ENCODE results near the gene NFATC1.

The NFATC1 gene

GRCh38 chr18:79395761-79396404 lies at the start of gene NFATC1:
NFATC1 (plus strand) TSS chr18:79395930; CDS start chr18:79396225, 295 bp downstream.
- H3K9ac ChIP-seq (ENCODE audit: low read length): peak within 1 kb of the TSS; percentile 86
- H3K9me3 ChIP-seq (ENCODE audit: insufficient read depth, low read length): no peaks in the 10 kb centered on the region
- peak within 1 kb of the TSS; percentile 96 for H3K4me2 ChIP-seq (ENCODE audit: low read length)
- H3K4me3 ChIP-seq (ENCODE audit: low read length): peak within 1 kb of the TSS; percentile 79
- peaks cover 13% of the 10 kb centered on the region for H4K20me1 ChIP-seq (ENCODE audit: insufficient read depth, low read length)
- H3K36me3 ChIP-seq (replicated peaks; ENCODE audit: low read depth, low read length): peaks cover 21% of the 10 kb centered on the region
- H3K4me1 ChIP-seq (ENCODE audit: low read length): peaks cover 39% of the 10 kb centered on the region
- peaks cover 36% of the 10 kb centered on the region for H3K79me2 ChIP-seq (ENCODE audit: low read length)
- TF ChIP-seq EZH2phosphoT487 (IDR thresholded peaks at IDR 0.05; ENCODE audit: low read depth): no peak
- no peak for TF ChIP-seq CTCF (IDR thresholded peaks at IDR 0.05; ENCODE audit: low read depth, low read length)
- H3K27me3 ChIP-seq (ENCODE audit: low read depth, low read length): no peaks in the 10 kb centered on the region
- H2AFZ ChIP-seq (ENCODE audit: low read depth, low read length): peak within 1 kb of the TSS; percentile 43; the same call in 1 of the 2 replicates
- peak within 1 kb of the TSS; percentile 63 for H3K27ac ChIP-seq (ENCODE audit: low read length)

GRCh38 chr18:79345981-79346380 lies 49.7 kb upstream of the NFATC1 start:
- TF ChIP-seq EZH2phosphoT487 (IDR thresholded peaks at IDR 0.05; ENCODE audit: low read depth) (no peak), CTCF (IDR thresholded peaks at IDR 0.05; ENCODE audit: low read depth, low read length) (no peak)
- Histone ChIP-seq H3K36me3 (replicated peaks; ENCODE audit: low read depth, low read length) (peaks cover 31% of the 10 kb centered on the region), H3K27me3 (ENCODE audit: low read depth, low read length) (no peaks in the 10 kb centered on the region)

GRCh38 chr18:79348066-79348465 lies 47.7 kb upstream of the NFATC1 start:
- no peaks in the 10 kb centered on the region for H4K20me1 ChIP-seq (ENCODE audit: insufficient read depth, low read length)
- no peaks in the 10 kb centered on the region for H3K27me3 ChIP-seq (ENCODE audit: low read depth, low read length)
- H3K79me2 ChIP-seq (ENCODE audit: low read length): no peaks in the 10 kb centered on the region
- H3K9me3 ChIP-seq (ENCODE audit: insufficient read depth, low read length): no peaks in the 10 kb centered on the region
- TF ChIP-seq CTCF (IDR thresholded peaks at IDR 0.05; ENCODE audit: low read depth, low read length): no peak
- no peak for TF ChIP-seq EZH2phosphoT487 (IDR thresholded peaks at IDR 0.05; ENCODE audit: low read depth)
- no peak overlapping the region for H3K9ac ChIP-seq (ENCODE audit: low read length)
- no peak overlapping the region for H3K27ac ChIP-seq (ENCODE audit: low read length)
- H3K36me3 ChIP-seq (replicated peaks; ENCODE audit: low read depth, low read length): peaks cover 32% of the 10 kb centered on the region
- no peak overlapping the region for H3K4me3 ChIP-seq (ENCODE audit: low read length)
- H3K4me2 ChIP-seq (ENCODE audit: low read length): no peak overlapping the region
- no peaks in the 10 kb centered on the region for H3K4me1 ChIP-seq (ENCODE audit: low read length)
- H2AFZ ChIP-seq (ENCODE audit: low read depth, low read length): no peak overlapping the region

More at GRCh38 chr18:79345981-79346380, 49.7 kb upstream of the NFATC1 start:
- Histone ChIP-seq H4K20me1 (ENCODE audit: insufficient read depth, low read length) (no peaks in the 10 kb centered on the region), H3K4me1 (ENCODE audit: low read length) (no peaks in the 10 kb centered on the region), H3K9me3 (ENCODE audit: insufficient read depth, low read length) (no peaks in the 10 kb centered on the region), H2AFZ (ENCODE audit: low read depth, low read length) (no peak overlapping the region), H3K79me2 (ENCODE audit: low read length) (no peaks in the 10 kb centered on the region), H3K4me2 (ENCODE audit: low read length) (no peak overlapping the region), H3K9ac (ENCODE audit: low read length) (no peak overlapping the region), H3K27ac (ENCODE audit: low read length) (no peak overlapping the region), H3K4me3 (ENCODE audit: low read length) (no peak overlapping the region)

GRCh38 chr18:79352432-79352831 lies 43.3 kb upstream of the NFATC1 start:
- H3K27ac ChIP-seq (ENCODE audit: low read length): no peak overlapping the region
- no peaks in the 10 kb centered on the region for H3K9me3 ChIP-seq (ENCODE audit: insufficient read depth, low read length)
- H4K20me1 ChIP-seq (ENCODE audit: insufficient read depth, low read length): no peaks in the 10 kb centered on the region
- H3K9ac ChIP-seq (ENCODE audit: low read length): no peak overlapping the region
- H3K4me1 ChIP-seq (ENCODE audit: low read length): peaks cover 23% of the 10 kb centered on the region
- no peak overlapping the region for H3K4me2 ChIP-seq (ENCODE audit: low read length)
- H3K27me3 ChIP-seq (ENCODE audit: low read depth, low read length): no peaks in the 10 kb centered on the region
- TF ChIP-seq EZH2phosphoT487 (IDR thresholded peaks at IDR 0.05; ENCODE audit: low read depth) (no peak), CTCF (IDR thresholded peaks at IDR 0.05; ENCODE audit: low read depth, low read length) (no peak)
- no peak overlapping the region for H3K4me3 ChIP-seq (ENCODE audit: low read length)
- no peak overlapping the region for H2AFZ ChIP-seq (ENCODE audit: low read depth, low read length)
- no peaks in the 10 kb centered on the region for H3K79me2 ChIP-seq (ENCODE audit: low read length)
- peaks cover 14% of the 10 kb centered on the region for H3K36me3 ChIP-seq (replicated peaks; ENCODE audit: low read depth, low read length)

Data from OCI-LY3 (cell line).